Neural progenitor cell (in vitro differentiated cells): ENCODE results near the gene XRCC3. TPM values are rescaled to one million over a fixed set of nuclear protein-coding genes. Genes with fewer than 3 reads are reported as not detected.

Experiments
- DNase-seq: peaks from one replicate; pipeline ENCODE4 v3.0.0-alpha.2; 2016; ENCODE audit warnings: low spot score
- H2AFZ ChIP-seq: fragments of 200-600 bp; sonication (generic); replicated peaks from 2 replicates; pipeline ENCODE4 v1.6.1; 2016; ENCODE audit warnings: antibody characterized with exemption
- H3F3A ChIP-seq: fragments of 200-600 bp; sonication (generic); 2 replicates; pipeline ENCODE4 v1.6.1; 2016; ENCODE audit warnings: antibody characterized with exemption, low read depth
- H3K27ac ChIP-seq: fragments of 200-600 bp; sonication (generic); 2 replicates; pipeline ENCODE4 v1.5.1; 2016; ENCODE audit warnings: mild to moderate bottlenecking
- H3K27me3 ChIP-seq: fragments of 200-600 bp; sonication (generic); 2 replicates; pipeline ENCODE4 v1.6.1; 2016; ENCODE audit warnings: mild to moderate bottlenecking, moderate library complexity
- H3K36me3 ChIP-seq: fragments of 200-600 bp; sonication (generic); 2 replicates; pipeline ENCODE4 v1.5.1; 2016
- H3K4me1 ChIP-seq: fragments of 200-600 bp; sonication (generic); 2 replicates; pipeline ENCODE4 v1.6.1; 2016; ENCODE audit warnings: mixed run types
- H3K4me2 ChIP-seq: fragments of 200-600 bp; sonication (generic); 2 replicates; pipeline ENCODE4 v1.6.1; 2016
- H3K4me3 ChIP-seq: fragments of 200-600 bp; sonication (generic); 2 replicates; pipeline ENCODE4 v1.5.1; 2016
- H3K79me2 ChIP-seq: fragments of 200-600 bp; sonication (generic); 2 replicates; pipeline ENCODE4 v1.6.1; 2016; ENCODE audit warnings: low read depth
- H3K9ac ChIP-seq: fragments of 200-600 bp; sonication (generic); 2 replicates; pipeline ENCODE4 v1.6.1; 2016
- H3K9me3 ChIP-seq: fragments of 200-600 bp; sonication (generic); 2 replicates; pipeline ENCODE4 v1.5.1; 2016; ENCODE audit warnings: low read depth
- H4K20me1 ChIP-seq: fragments of 200-600 bp; sonication (generic); 2 replicates; pipeline ENCODE4 v1.6.1; 2016; ENCODE audit warnings: low read depth
- H3K27ac Mint-ChIP-seq: 3 replicates; pipeline ENCODE4 v1.8.0; 2021; ENCODE audit warnings: mixed read lengths
- H3K27me3 Mint-ChIP-seq: 2 replicates; pipeline ENCODE4 v1.8.0; 2022; ENCODE audit warnings: low read depth, mild to moderate bottlenecking, inconsistent platforms, moderate library complexity, mixed read lengths; ENCODE audit not compliant: insufficient read depth
- H3K36me3 Mint-ChIP-seq: 3 replicates; pipeline ENCODE4 v1.8.0; 2021; ENCODE audit warnings: mixed read lengths
- H3K4me1 Mint-ChIP-seq: 3 replicates; pipeline ENCODE4 v1.8.0; 2021; ENCODE audit warnings: mixed read lengths
- H3K4me3 Mint-ChIP-seq: 3 replicates; pipeline ENCODE4 v1.8.0; 2021; ENCODE audit warnings: mild to moderate bottlenecking, moderate library complexity, mixed read lengths
- H3K9me3 Mint-ChIP-seq: 3 replicates; pipeline ENCODE4 v1.8.0; 2020; ENCODE audit warnings: mixed read lengths
- CTCF ChIP-seq: fragments of 200-600 bp; sonication (generic); IDR thresholded peaks from 2 replicates; pipeline ENCODE4 v1.5.1; 2017; ENCODE audit warnings: antibody characterized with exemption, mild to moderate bottlenecking
- EZH2 ChIP-seq: fragments of 200-600 bp; sonication (generic); IDR thresholded peaks from 2 replicates; pipeline ENCODE4 v1.6.1; 2017; ENCODE audit warnings: antibody characterized with exemption, mild to moderate bottlenecking, moderate library complexity
- EZH2phosphoT487 ChIP-seq: fragments of 200-600 bp; sonication (generic); IDR thresholded peaks from 2 replicates; pipeline ENCODE4 v1.6.1; 2017; ENCODE audit warnings: antibody characterized with exemption
- total RNA-seq: library from RNA; depleted of rRNA; stranded (reverse); fragments of >200 nt; gene quantifications from 2 replicates; pipeline ENCODE4 v1.2.3, GENCODE V29; 2015; ENCODE audit warnings: low replicate concordance

The XRCC3 gene
- total RNA-seq, 1 donor from 2014 or later, result 59.7 TPM

GRCh38 chr14:103686831-103687485 lies 28.3 kb downstream of the XRCC3 start:
- Mint-ChIP-seq H3K27ac (no peak overlapping the region), H3K9me3 (no peaks in the 10 kb centered on the region), H3K36me3 (peaks cover 18% of the 10 kb centered on the region), H3K4me3 (no peak overlapping the region), H3K4me1 (peaks cover 2% of the 10 kb centered on the region), H3K27me3 (no peaks in the 10 kb centered on the region)
- H3K27ac ChIP-seq, result no peak overlapping the region
- no peaks in the 10 kb centered on the region for H3K79me2 ChIP-seq
- peaks cover 21% of the 10 kb centered on the region for H4K20me1 ChIP-seq
- H3K4me1 ChIP-seq, result no peaks in the 10 kb centered on the region
- no peak overlapping the region for H3K4me3 ChIP-seq
- no peak overlapping the region for H3K9ac ChIP-seq
- no peak overlapping the region for H3K4me2 ChIP-seq
- H3K36me3 ChIP-seq, result no peaks in the 10 kb centered on the region
- H3F3A ChIP-seq, result no peaks in the 10 kb centered on the region
- no peak for TF ChIP-seq CTCF
- TF ChIP-seq EZH2, result no peak
- no peak for TF ChIP-seq EZH2phosphoT487
- H2AFZ ChIP-seq, result no peak overlapping the region
- no peaks in the 10 kb centered on the region for H3K9me3 ChIP-seq
- H3K27me3 ChIP-seq, result no peaks in the 10 kb centered on the region
- no peak for DNase-seq

GRCh38 chr14:103685276-103686211 lies 29.7 kb downstream of the XRCC3 start:
- Mint-ChIP-seq H3K27me3 (no peaks in the 10 kb centered on the region), H3K4me3 (no peak overlapping the region), H3K9me3 (no peaks in the 10 kb centered on the region), H3K27ac (peak overlapping the region; percentile 31), H3K4me1 (peaks cover 2% of the 10 kb centered on the region), H3K36me3 (peaks cover 24% of the 10 kb centered on the region)
- no peaks in the 10 kb centered on the region for H3K79me2 ChIP-seq
- no peak overlapping the region for H3K4me2 ChIP-seq
- peaks cover 7% of the 10 kb centered on the region for H3K36me3 ChIP-seq
- H3K9me3 ChIP-seq, result no peaks in the 10 kb centered on the region
- peaks cover 20% of the 10 kb centered on the region for H4K20me1 ChIP-seq
- no peak overlapping the region for H3K4me3 ChIP-seq
- H3K9ac ChIP-seq, result no peak overlapping the region
- no peak for DNase-seq
- H3F3A ChIP-seq, result no peaks in the 10 kb centered on the region
- no peaks in the 10 kb centered on the region for H3K27me3 ChIP-seq
- H3K4me1 ChIP-seq, result no peaks in the 10 kb centered on the region
- H3K27ac ChIP-seq, result no peak overlapping the region
- TF ChIP-seq CTCF (no peak), EZH2phosphoT487 (no peak), EZH2 (no peak)
- H2AFZ ChIP-seq, result no peak overlapping the region

- Mint-ChIP-seq H3K36me3 (peaks cover 25% of the 10 kb centered on the region), H3K27me3 (no peaks in the 10 kb centered on the region), H3K9me3 (no peaks in the 10 kb centered on the region), H3K4me3 (no peak overlapping the region), H3K27ac (no peak overlapping the region), H3K4me1 (peaks cover 2% of the 10 kb centered on the region)
- Histone ChIP-seq H2AFZ (no peak overlapping the region), H3K4me3 (no peak overlapping the region), H3K4me2 (no peak overlapping the region), H3K9me3 (no peaks in the 10 kb centered on the region), H4K20me1 (peaks cover 21% of the 10 kb centered on the region), H3K27ac (no peak overlapping the region), H3K36me3 (peaks cover 14% of the 10 kb centered on the region), H3F3A (no peaks in the 10 kb centered on the region), H3K4me1 (no peaks in the 10 kb centered on the region), H3K79me2 (no peaks in the 10 kb centered on the region), H3K27me3 (no peaks in the 10 kb centered on the region), H3K9ac (no peak overlapping the region)
- no peak for TF ChIP-seq EZH2phosphoT487
- no peak for TF ChIP-seq CTCF
- no peak for TF ChIP-seq EZH2
- no peak for DNase-seq
These were observed 30.4 kb downstream of the XRCC3 start for GRCh38 chr14:103684871-103685270.
